GM19328 (cell line): ENCODE measurements around the gene TMEM161A.
"Not testable (repeated sequence)": the region's sequence is repeated elsewhere in the genome, so short reads cannot be mapped to it uniquely, and the experiment has no call there.

Experiments
- ATAC-seq: cut with Tn5 transposase; IDR thresholded peaks from one replicate; pipeline ENCODE4 v1.9.1; 2021; ENCODE audit warnings: mild to moderate bottlenecking, moderate library complexity; ENCODE audit not compliant: unreplicated experiment

The TMEM161A gene

DNA sequence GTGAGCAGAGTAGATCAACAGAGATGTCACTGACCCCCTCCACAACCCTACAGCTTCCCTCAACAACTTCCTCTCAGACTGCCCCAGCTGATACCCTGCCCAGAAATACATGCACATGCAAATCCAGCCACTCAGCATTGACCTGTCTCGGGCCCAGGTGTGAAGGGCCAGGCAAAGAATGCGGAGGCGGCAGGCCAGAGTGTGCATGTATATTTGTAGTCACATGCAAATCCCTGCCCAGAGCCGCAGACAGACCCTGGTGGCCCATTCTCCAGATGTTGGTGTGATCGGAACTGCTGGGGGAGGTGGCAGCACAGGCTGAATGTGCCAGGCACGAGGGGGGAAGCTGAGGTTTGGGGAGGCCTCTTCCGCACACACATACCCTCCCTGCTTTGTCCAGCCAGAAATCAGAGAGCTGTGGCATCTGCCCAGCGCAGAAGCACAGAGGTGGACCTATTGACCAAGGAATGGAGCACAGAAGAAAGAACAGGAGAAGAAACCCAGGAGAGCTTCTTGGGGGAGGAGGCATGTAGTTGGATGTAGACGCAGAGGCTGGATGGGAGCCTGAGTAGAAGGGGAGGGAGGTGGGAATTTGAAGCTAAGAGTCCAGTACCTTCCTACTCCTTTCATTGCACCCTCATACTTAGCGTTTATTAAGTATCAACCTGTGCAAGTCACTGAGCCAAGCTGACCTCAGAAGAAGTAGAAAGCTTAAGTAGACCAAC is 17.4 kb upstream of the TMEM161A start:
- ATAC-seq, result peak; percentile 69

DNA sequence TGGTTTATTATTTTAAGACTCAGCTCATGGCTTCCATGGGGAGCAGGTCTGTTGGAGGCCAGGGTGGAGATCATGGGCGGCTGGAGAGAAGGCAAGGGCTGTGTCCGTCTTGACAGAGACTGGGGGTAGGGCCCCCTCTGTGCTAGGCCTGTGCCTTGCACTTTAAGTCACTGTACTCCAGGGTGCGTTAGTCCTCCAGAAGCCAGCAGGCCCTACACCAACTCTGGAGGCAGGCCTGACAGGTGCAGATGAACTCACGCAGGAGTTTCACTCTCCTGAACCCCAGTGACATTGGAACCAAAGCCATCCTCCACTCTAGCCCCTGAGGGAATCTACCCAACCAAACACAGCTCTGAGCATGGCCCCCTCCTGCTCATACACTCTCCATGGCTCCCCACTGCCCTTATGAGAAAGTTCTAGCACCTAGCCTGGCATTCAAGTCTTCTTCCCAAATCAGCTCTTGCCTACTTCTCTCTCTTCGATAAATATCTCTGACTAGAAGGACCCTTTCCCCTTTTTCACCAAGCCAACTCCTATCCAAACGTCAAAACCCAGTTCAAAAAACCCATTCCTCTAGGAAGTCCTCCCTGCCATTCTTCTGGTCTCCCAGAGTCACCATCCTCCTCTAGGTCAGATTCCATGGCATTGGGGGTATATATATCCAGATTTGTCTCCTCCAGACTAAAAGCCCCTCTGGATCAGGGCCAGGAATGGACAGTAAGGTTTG is 16.7 kb upstream of the TMEM161A start:
- no peak for ATAC-seq

DNA sequence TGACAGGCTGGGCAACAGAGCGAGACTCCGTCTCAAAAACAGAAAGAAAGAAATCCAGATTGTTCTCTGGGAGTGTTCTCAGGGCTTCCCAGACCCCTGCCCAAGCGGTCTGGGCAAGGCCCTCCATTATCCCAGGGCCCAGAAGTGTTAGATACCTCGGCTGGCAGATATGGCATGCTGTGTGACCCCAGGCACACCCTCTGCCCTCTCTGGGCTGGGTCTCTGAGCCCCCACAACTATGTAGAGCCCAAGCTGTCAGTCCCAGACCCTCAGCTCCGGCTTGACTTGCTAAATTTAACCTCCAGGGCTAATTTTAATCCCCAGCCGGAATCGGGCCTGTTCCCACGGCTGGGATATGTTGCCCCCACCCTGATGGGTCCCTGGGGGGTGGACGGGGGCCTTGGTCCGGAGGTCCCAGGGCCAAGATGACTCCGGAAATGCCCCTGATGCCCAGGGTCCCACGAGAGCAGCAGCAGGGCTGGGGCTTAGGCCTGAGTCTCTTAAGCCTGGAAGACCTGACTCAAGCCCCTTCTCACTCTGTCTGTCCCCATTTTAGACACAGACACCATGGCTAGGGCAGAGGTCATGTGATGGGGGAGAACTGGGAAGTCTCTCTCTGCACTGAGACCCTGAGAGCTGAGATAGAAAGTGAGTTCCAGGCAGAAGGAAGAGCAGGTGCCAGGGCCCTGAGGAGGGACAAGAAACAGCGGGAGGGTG is 14.5 kb upstream of the TMEM161A start:
- no peak for ATAC-seq

DNA sequence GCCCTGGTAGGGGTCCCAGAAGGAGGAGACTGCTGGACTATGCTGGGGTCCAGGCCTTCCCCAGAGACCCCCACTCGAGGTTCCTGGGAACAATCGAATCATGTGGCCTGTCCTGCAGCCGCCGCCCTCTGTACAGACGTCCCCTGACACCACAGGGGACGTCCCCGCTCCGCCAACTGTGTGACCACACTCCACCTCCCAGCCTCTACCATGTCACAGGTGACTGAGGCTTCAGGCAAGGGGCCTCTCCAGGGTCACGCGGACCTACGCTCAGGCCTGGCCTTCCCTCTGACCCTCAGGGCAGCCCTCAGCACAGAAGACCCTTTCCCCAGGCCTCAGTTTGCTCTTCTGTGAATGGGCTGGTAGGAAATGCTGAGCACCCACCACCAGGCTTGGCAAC is 13.1 kb upstream of the TMEM161A start:
- no peak for ATAC-seq

DNA sequence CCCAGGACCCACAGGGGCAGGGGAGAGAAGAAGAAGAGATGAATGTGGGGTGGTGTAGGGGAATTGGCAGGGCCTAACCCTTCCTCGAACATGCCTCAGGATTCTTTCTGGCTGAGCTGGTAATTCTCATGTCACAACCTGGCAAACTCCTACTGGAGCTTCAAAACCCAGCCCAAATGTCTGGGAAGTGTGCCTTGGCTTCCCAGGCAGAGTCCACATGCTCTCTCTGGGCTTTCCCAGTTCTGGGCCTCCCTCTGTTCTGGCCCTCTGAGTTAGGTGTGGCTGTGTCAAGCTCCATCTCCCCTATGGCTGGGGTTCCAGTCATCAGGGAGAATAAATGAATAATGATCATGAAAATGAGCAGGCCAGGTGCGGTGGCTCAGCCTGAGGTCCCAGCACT is 11.2 kb upstream of the TMEM161A start:
- no peak for ATAC-seq

DNA sequence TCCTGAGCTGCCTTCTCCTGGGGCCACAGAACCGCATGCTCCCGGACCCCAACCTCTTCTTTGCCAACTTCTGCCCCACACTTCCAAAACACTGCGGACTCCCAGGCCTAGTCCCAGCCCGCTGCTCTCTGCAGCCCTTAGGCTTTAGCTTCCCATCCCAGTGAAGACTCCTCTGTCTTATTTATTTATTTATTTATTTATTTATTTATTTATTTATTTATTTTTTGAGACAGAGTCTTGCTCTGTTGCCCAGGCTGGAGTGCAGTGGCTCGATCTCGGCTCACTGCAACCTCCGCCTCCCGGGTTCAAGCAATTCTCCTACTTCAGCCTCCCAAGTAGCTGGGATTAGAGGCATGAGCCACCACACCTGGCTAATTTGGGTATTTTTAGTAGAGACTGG is 10.2 kb upstream of the TMEM161A start:
- ATAC-seq, result not testable (repeated sequence)

DNA sequence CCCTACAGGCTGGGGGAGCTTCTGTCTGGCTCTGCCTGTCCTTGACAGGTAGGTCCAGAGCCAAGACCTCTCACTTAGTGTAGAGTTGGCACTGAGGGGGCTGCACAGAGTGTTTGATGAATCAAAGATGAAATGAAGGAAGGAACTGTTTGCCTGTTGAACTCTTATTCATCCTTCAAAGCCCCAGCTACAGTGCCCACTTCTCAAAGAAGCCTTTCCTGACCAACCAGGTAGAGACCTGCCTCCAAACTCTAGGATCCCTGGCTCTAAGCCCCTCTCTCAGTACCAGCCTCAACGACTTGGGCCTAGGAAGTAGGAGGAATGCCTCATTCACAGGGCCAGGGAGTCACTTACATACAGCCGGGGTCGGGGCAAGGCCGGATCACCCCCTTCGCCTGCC is 9.1 kb upstream of the TMEM161A start:
- ATAC-seq, result no peak

DNA sequence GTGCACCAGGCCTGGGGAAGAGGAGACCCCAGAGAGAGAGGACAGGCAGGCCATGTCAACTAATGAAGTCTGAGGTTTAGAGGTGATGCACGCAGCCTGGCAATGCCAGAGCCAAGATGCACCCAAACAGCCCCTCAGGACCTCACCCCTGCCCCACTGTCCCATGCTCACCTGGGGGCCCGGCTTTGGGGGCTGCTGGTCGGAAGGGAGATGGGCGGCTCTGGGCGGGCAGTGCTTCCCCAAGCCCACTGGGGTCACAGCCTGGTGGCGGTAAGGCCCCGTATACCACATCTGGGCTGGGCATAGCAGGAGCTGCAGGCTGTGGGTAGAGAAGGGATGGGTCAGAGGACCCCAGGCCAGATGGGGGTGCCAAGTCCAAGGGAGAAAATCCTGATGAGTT is 8.6 kb upstream of the TMEM161A start:
- ATAC-seq, result no peak

DNA sequence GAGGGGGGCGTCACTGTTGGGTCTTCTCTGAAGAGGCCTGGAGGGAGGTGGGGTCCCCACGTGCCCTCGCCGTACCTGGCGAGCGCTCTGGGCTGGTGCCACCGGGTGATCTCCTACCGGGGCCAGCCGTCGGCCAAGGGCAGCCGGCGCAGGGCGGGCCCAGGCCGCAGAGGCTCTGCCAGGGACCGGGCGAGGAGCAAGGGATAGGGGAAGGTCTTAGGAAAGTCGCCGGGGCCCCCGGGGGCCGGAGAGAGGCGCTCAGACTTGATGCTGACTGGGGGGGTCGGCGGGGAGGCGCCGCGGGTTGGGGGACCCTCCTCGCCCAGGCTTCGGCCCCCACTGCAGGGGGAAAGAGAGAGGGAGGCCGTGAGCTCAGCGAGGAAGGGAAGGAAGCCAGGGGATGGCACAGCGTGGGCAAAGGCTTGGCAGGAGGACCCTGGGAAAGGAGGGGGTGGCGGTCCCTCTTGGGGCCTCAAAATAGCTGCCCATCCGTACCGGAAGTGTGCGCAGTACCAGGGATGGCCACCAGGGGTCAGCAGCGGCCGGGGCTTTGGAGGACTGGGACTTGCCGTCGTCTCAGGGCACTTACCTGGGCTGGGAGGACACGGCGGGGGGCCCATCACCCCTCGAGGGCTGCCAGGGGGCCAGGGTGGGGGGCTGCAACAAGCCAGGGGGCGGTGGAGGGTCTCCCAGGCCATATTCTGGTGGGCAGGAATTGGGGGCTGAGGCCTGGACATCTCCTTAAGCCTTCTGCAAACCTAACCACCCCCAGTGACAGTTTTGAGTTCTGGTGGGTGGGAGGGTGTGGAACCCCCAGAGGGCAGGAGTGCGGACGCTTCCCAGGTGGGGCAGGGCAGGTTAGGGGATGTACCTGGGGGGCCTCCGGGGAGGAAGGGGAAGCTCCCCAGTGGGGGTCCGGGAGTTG is 7.7 kb upstream of the TMEM161A start:
- ATAC-seq, result no peak

DNA sequence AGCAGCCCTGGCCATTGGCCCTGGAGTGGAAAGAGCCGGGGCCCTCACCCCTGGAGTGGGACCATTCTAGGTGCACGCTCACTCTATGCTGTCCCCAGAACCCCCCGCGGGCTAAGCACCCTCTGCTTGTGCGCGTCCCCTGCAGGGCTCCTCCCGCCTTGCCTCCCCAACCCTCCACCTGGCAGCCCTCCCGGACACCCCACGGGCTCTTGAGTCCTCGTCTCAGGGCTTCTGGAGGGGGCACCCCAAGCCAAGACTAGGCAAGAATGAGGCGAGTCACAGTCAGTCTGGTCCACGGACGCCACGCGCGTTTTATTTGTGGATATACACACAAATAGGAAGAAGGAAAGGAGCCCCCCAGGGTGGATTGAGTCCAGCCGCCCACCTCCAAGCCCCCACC is 7.0 kb upstream of the TMEM161A start:
- no peak for ATAC-seq

DNA sequence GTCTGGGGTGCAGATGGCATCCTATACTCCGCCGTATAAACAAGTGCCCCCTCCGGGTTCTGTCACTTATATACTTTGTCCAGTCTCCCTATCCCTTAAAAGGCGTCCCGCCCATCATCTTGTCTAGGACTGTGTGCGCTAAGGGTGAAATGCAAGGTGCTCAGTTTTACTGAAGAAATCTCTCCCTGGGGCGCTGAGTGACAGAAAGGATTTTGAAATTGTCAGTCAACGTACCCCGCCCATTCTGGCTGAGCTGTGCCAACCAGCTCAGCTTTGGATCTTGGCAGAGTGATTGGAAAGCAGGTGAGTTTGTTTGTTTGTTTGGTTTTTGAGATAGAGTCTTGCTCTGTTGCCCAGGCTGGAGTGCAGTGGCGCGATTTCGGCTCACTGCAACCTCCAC is 4.1 kb upstream of the TMEM161A start:
- no peak for ATAC-seq

DNA sequence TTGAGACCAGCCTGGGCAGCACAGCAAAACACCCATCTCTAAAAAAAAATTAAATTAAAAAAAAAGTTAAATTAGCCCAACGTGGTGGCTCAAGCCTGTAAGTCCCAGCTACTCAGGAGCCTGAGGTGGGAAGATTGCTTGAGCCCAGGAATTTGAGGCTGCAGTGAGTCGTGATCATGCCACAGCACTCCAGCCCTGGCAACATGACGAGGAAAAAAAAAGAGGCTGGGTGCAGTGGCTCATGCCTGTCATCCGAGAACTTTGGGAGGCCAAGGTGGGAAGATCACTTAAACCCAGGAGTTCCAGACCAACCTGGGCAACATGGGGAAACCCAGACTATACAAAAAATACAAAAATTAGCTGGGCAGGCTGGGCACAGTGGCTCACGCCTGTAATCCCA is 2.2 kb upstream of the TMEM161A start:
- no peak for ATAC-seq

DNA sequence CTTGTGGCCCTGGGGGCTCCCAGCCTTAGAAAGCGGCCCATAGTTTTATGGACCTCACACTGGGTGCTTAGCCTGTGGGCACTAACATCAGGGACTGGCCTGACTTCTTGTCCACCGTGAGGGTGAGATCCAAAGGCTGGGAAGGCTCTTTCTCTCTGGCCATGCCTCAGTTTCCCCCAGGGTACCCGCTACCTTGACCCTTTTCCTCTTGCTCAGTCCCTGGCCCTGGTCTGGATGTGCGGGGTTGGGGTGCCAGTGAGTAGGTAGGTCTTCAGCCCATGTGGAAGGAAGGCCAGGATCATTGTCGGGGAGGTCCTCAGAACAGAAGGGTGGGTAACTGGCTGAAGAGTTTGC is 1.6 kb upstream of the TMEM161A start:
- no peak for ATAC-seq

DNA sequence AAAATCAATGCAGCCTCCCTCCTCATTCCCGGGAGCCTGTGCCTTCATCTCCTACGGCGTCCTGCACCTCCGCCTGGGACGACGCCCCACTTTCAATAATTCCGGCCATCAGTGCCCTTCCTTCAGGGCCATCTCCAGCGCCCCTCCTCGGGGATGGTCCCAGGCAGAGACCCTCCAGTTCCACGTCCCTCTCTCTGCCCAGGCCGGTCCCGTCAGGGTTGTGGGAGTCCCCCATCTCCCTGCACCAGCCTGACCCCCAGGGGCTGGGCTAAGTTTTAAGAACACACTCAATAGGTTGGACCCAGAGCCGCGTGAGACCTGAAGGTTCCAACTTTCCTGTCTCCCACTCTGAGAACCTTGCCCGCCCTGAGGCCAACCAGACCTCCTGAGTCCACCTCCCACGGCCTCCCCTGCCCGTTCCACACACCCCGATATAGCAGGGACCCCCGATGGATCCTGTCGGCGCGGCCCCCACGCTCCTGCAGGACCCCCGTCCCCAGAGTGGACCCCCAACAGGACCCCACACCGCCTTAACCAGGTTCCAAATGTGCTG is 646 bp downstream of the TMEM161A start:
- ATAC-seq, result no peak

DNA sequence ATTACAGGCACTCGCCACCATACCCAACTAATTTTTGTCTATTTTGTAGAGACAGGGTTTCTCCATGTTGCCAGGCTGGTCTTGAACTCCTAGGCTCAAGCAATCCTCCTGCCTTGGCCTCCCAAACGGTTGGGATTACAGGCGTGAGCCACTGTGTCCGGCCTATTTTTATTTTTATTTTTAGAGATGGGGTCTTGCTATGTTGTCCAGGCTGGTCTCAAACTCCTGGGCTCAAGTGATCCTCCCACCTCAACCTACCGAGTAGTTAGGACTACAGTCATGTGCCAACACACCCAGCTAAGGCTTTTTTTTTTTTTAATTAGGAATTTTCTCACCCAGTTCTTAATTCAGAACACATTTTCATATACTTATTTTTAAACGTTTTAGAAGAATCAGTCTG is 2.6 kb downstream of the TMEM161A start:
- not testable (repeated sequence) for ATAC-seq

DNA sequence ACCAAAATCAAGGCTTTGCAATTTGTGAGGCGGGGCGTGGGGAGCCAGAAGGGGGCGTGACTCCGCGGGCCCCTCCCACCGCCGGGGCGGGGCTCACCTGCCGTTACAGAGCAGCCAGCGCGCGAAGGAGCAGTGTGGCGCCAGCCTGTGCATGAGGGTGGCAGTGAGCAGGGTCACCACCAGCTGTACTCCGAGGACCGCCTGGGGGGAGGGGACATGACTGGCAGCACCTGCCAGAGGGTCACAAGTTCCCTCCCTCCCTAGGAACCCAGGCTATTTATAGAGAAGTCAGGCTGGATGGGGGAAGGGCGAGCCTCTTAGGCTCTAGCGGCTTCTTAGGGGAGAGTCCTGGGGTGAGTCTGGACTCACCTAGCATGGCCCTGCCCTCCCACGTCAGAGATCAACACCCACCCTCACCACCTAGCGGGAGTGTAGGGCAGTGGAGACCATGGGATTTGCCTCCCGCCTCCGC is 3.6 kb downstream of the TMEM161A start:
- no peak for ATAC-seq

DNA sequence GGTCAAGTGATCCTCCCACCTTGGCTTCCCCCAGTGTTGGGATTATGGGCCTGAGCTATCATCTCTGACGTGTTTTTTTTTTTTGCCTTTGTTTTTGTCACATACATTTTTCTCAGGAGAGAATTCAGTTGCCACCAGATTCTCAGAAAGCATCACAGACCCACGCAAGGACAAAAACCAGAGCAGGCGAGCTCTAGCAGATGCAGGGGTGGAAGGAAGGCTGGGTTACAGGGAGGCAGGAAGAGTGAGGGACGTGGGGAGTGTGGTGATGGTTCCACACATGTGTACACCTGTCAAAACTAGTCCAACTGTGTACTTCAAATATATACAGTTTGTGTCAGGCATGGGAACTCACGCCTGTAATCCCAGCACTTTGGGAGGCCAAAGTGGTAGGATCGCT is 4.3 kb downstream of the TMEM161A start:
- no peak for ATAC-seq

DNA sequence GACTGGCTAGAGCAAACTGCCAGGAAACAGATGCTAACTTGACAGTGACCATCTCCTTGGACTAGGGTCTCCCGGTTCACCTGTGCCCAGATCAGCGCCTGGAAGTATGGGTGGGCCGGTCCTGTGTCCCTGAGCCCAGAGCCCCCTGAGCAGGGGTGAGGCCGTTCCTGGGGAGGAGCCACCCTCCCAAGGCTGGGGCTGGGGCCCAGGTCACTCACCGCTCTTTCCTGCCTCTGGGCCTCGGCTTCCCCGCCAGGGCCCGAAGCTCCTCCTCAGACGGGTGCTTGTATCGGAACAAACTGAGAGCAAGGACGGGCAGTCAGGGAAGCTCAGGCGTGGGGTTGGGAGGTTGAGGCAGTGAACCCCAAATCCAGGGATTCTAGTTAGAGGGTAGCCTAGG is 5.4 kb downstream of the TMEM161A start:
- ATAC-seq, result no peak

DNA sequence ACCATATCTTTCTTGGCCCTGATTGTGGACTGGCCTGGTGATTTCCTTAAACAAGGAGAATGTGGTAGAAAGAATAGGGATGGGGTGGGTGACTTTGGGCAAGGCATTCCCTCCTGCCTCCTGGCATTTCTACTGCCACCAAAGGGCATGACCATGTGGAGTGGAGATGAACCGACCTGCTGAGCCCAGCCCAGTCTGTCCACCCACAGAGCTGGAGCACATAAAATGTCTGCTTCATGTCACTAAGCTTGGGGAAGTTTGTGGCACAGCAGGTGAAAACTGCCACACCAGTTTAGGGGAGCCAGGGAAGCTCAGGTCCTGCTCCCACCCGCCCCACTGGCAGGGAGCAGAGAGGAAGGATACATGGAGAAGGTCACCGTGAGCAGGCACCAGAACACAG is 6.3 kb downstream of the TMEM161A start:
- ATAC-seq, result no peak

DNA sequence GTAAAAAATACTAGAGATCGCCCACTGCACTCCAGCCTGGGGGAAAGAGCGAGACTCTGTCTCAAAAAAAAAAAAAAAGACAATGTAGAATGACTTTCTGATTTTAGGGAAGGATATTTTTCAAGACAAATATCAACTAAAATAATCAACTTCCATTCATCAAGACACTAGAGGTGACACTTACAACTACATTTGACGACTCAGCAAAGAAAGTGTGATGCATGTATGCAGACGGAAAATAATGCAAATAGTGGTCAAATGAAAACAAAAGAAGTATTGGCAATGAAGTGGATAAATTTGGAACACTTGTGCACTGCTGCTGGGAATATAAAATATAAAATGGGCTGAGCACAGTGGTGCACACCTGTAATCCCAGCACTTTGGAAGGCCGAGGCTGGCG is 12.2 kb downstream of the TMEM161A start:
- ATAC-seq, result no peak

DNA sequence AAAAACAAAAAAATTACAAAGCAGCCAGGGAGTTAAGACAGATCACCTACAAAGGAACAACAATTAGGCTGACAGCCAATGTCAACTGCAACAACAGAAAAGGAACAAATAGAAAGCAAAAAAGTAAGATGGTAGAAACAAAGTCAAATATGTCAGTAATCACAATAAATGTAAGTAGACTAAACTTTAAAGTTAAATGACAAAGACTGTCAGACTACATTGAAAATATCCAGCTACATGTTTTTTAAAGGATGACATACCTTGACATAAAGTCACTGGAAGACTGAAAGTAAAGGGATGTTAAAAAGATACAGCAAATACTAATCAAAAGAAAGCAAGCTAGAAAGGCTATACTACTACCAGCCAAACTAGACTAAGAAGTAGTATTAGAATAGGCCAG is 14.9 kb downstream of the TMEM161A start:
- no peak for ATAC-seq
